22Rv1 (cell line): Measurements from ENCODE around the gene SNX6.
"Not testable (repeated sequence)": the region's sequence is repeated elsewhere in the genome, so short reads cannot be mapped to it uniquely, and the experiment has no call there.

Experiments
- CTCF ChIP-seq: fragments of 450-650 bp; IDR thresholded peaks from 2 replicates; pipeline ENCODE4 v1.5.1; 2017; ENCODE audit warnings: mild to moderate bottlenecking
- ZFX ChIP-seq: fragments of 450-650 bp; IDR thresholded peaks from 2 replicates; pipeline ENCODE4 v1.6.1; 2017; ENCODE audit warnings: antibody characterized with exemption, borderline replicate concordance

- TF ChIP-seq CTCF, ZFX: not testable (repeated sequence)
Measured at GRCh38 chr14:34524216-34524615, 105.7 kb downstream of the SNX6 start.
